ENCODE results near the gene TSPAN9. TPM values are rescaled to one million over a fixed set of nuclear protein-coding genes. Genes with fewer than 3 reads are reported as not detected.
A peak's percentile ranks its signal among the peaks of the same experiment; 100 is the strongest.

Gene TSPAN9
- total RNA-seq, 1 donor from 2014 or later, result 23.8 TPM

- Mint-ChIP-seq H3K27ac (ENCODE audit: unreplicated experiment) (no peak overlapping the region), H3K4me1 (peaks cover 49% of the 10 kb centered on the region), H3K9me3 (peaks cover 5% of the 10 kb centered on the region), H3K4me3 (no peak overlapping the region), H3K36me3 (ENCODE audit: low read depth) (peaks cover 13% of the 10 kb centered on the region), H3K27me3 (ENCODE audit: low read depth) (peaks cover 24% of the 10 kb centered on the region)
- DNase-seq (ENCODE audit: low read depth, low spot score), result no peak
- TF ChIP-seq CTCF (conservative IDR thresholded peaks at IDR 0.05), result no peak
These were observed 26.6 kb downstream of the TSPAN9 start for GRCh38 chr12:3103806-3104205.

- Mint-ChIP-seq H3K27me3 (ENCODE audit: low read depth) (peaks cover 19% of the 10 kb centered on the region), H3K9me3 (no peaks in the 10 kb centered on the region), H3K4me3 (peak overlapping the region; percentile 3), H3K4me1 (peaks cover 46% of the 10 kb centered on the region), H3K27ac (ENCODE audit: unreplicated experiment) (no peak overlapping the region), H3K36me3 (ENCODE audit: low read depth) (peaks cover under 1% of the 10 kb centered on the region)
- no peak for DNase-seq (ENCODE audit: low read depth, low spot score)
- no peak for TF ChIP-seq CTCF (conservative IDR thresholded peaks at IDR 0.05)
These were observed 28.7 kb downstream of the TSPAN9 start for GRCh38 chr12:3105690-3106479.

GRCh38 chr12:3106579-3106978 is 29.4 kb downstream of the TSPAN9 start:
- no peak for DNase-seq (ENCODE audit: low read depth, low spot score)
- no peak for TF ChIP-seq CTCF (conservative IDR thresholded peaks at IDR 0.05)
- Mint-ChIP-seq H3K9me3 (no peaks in the 10 kb centered on the region), H3K36me3 (ENCODE audit: low read depth) (no peaks in the 10 kb centered on the region), H3K4me1 (peaks cover 43% of the 10 kb centered on the region), H3K27me3 (ENCODE audit: low read depth) (peaks cover 14% of the 10 kb centered on the region), H3K27ac (ENCODE audit: unreplicated experiment) (no peak overlapping the region), H3K4me3 (peak overlapping the region; percentile 3)

GRCh38 chr12:3107071-3107583 is 29.9 kb downstream of the TSPAN9 start:
- no peak for TF ChIP-seq CTCF (conservative IDR thresholded peaks at IDR 0.05)
- peaks cover 14% of the 10 kb centered on the region for H3K27me3 Mint-ChIP-seq (ENCODE audit: low read depth)
- H3K4me3 Mint-ChIP-seq, result no peak overlapping the region
- no peak overlapping the region for H3K27ac Mint-ChIP-seq (ENCODE audit: unreplicated experiment)
- no peak for DNase-seq (ENCODE audit: low read depth, low spot score)
- H3K4me1 Mint-ChIP-seq, result peaks cover 39% of the 10 kb centered on the region
- H3K36me3 Mint-ChIP-seq (ENCODE audit: low read depth), result no peaks in the 10 kb centered on the region
- H3K9me3 Mint-ChIP-seq, result no peaks in the 10 kb centered on the region

- DNase-seq (ENCODE audit: low read depth, low spot score), result no peak
- Mint-ChIP-seq H3K27me3 (ENCODE audit: low read depth) (peaks cover 13% of the 10 kb centered on the region), H3K36me3 (ENCODE audit: low read depth) (no peaks in the 10 kb centered on the region), H3K9me3 (no peaks in the 10 kb centered on the region), H3K4me1 (peaks cover 38% of the 10 kb centered on the region), H3K4me3 (no peak overlapping the region), H3K27ac (ENCODE audit: unreplicated experiment) (no peak overlapping the region)
- no peak for TF ChIP-seq CTCF (conservative IDR thresholded peaks at IDR 0.05)
These were observed 30.8 kb downstream of the TSPAN9 start for GRCh38 chr12:3107954-3108353.

Measured in neural crest cell (in vitro differentiated cells).